GM12875 (cell line): Measurements from ENCODE around the gene TLR4.

Source experiments
- H3K4me3 ChIP-seq: one replicate; pipeline ENCODE4 v1.5.1; 2011; ENCODE audit warnings: low read depth, low read length, control low read depth
- TF ChIP-seq, protein P1 (sequence below): IDR thresholded peaks from 2 replicates; pipeline ENCODE4 v1.5.1; 2011; ENCODE audit warnings: low read depth, mild to moderate bottlenecking, control low read depth, inconsistent platforms, low read length, moderate library complexity, borderline replicate concordance; ENCODE audit not compliant: insufficient read depth

The TLR4 gene

GRCh38 chr9:117677572-117677971 lies 26.6 kb upstream of the TLR4 start:
- H3K4me3 ChIP-seq = no peak overlapping the region
- TF ChIP-seq, protein P1, sequence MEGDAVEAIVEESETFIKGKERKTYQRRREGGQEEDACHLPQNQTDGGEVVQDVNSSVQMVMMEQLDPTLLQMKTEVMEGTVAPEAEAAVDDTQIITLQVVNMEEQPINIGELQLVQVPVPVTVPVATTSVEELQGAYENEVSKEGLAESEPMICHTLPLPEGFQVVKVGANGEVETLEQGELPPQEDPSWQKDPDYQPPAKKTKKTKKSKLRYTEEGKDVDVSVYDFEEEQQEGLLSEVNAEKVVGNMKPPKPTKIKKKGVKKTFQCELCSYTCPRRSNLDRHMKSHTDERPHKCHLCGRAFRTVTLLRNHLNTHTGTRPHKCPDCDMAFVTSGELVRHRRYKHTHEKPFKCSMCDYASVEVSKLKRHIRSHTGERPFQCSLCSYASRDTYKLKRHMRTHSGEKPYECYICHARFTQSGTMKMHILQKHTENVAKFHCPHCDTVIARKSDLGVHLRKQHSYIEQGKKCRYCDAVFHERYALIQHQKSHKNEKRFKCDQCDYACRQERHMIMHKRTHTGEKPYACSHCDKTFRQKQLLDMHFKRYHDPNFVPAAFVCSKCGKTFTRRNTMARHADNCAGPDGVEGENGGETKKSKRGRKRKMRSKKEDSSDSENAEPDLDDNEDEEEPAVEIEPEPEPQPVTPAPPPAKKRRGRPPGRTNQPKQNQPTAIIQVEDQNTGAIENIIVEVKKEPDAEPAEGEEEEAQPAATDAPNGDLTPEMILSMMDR = no peak

GRCh38 chr9:117678871-117679270 lies 25.3 kb upstream of the TLR4 start:
- H3K4me3 ChIP-seq = no peak overlapping the region

GRCh38 chr9:117679416-117679815 lies 24.8 kb upstream of the TLR4 start:
- TF ChIP-seq, protein P1 = no peak
- no peak overlapping the region for H3K4me3 ChIP-seq

More at GRCh38 chr9:117678871-117679270, 25.3 kb upstream of the TLR4 start:
- TF ChIP-seq, protein P1 = no peak

DNA sequence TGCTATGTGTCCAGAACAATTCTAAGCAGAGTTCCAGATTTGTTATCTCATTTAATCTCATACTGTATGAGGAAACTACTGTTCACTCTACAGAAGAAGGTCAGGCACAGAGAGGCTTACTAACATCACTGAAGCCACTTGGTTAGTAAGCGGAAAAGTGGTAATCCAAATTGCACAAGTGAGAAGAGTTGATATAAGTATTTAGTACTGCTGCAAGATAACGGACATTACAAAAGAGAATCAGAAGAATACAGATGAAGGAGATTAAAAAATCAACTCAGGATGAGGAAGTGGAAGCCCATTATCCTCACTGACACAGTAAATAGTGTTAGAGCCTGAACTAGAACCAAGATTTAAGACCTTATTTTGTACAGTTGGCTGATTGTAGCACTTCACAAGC lies 22.3 kb upstream of the TLR4 start:
- H3K4me3 ChIP-seq = no peak overlapping the region
- TF ChIP-seq, protein P1 = no peak

GRCh38 chr9:117682955-117683710 lies 21.1 kb upstream of the TLR4 start:
- H3K4me3 ChIP-seq = no peak overlapping the region
- TF ChIP-seq, protein P1 = no peak

- TF ChIP-seq, protein P1 = no peak
- no peak overlapping the region for H3K4me3 ChIP-seq
These were observed 16.7 kb upstream of the TLR4 start for GRCh38 chr9:117687532-117687931.

GRCh38 chr9:117691367-117691766 lies 12.8 kb upstream of the TLR4 start:
- TF ChIP-seq, protein P1 = no peak
- no peak overlapping the region for H3K4me3 ChIP-seq
